HUES6 (cell line): Measurements from ENCODE around the gene USH1C.

ENCODE experiments used
- H3K27ac ChIP-seq: 2 replicates; pipeline ENCODE4 v1.7.0; 2013; ENCODE audit warnings: low read depth, mild to moderate bottlenecking, low read length, inconsistent platforms
- H3K27me3 ChIP-seq: 2 replicates; pipeline ENCODE4 v1.6.1; 2013; ENCODE audit warnings: low read length; ENCODE audit not compliant: control insufficient read depth, insufficient read depth
- H3K36me3 ChIP-seq: 2 replicates; pipeline ENCODE4 v1.6.1; 2013; ENCODE audit warnings: low read length; ENCODE audit not compliant: control insufficient read depth, insufficient read depth
- H3K4me1 ChIP-seq: 2 replicates; pipeline ENCODE4 v1.6.1; 2013; ENCODE audit warnings: low read length; ENCODE audit not compliant: control insufficient read depth, insufficient read depth
- H3K4me3 ChIP-seq: 2 replicates; pipeline ENCODE4 v1.5.1; 2013; ENCODE audit warnings: low read depth, low read length
- H3K9ac ChIP-seq: one replicate; pipeline ENCODE4 v1.6.1; 2013; ENCODE audit warnings: mild to moderate bottlenecking, low read length
- H3K9me3 ChIP-seq: 2 replicates; pipeline ENCODE4 v1.6.1; 2013; ENCODE audit warnings: low read depth, low read length; ENCODE audit not compliant: control insufficient read depth, insufficient read depth

Gene USH1C

DNA sequence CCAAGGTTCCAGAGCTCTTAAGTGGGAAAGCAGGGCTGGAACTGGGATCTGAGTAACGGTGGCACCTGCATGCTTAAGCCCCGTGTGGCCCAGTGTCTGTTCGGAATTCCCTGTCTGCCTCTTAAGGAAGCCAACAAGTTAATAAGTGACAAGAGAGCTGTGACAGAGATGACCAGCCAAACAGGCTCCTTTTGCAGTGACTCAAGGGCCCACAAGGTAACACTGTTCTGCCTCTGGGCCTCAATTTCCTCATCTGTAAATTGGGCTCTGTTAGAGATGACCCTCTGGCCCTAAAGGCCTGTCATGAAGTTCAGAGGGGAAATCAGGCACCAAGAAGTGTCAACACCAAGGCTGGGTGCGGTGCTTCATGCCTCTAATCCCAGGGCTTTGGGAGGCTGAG lies 18.6 kb downstream of the USH1C start:
- H3K4me1 ChIP-seq: no peaks in the 10 kb centered on the region
- no peaks in the 10 kb centered on the region for H3K27me3 ChIP-seq
- no peak overlapping the region for H3K27ac ChIP-seq
- no peaks in the 10 kb centered on the region for H3K36me3 ChIP-seq
- H3K9me3 ChIP-seq: no peaks in the 10 kb centered on the region
- H3K9ac ChIP-seq: no peak overlapping the region
- no peak overlapping the region for H3K4me3 ChIP-seq

DNA sequence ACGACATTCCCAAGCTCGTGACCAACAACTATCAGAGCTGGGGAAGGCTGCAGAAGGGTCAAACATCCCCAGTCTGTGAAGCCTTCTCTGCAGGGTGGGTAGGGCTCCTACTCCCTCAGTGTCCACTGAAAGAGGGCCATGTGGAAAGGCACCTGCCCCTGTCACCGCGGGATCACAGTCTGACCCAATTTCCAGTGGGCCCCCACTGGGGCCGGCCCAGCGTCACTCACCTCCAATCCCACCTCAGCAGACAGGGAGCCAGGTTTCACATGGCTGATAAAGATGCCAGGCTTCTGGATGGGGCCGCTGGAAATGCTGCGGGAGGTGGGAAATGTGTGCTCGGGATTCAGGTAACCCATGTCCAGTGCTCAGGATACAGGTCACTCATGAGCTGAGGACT lies 20.0 kb downstream of the USH1C start:
- Histone ChIP-seq H3K9ac (no peak overlapping the region), H3K4me1 (peaks cover 3% of the 10 kb centered on the region), H3K4me3 (no peak overlapping the region), H3K36me3 (no peaks in the 10 kb centered on the region), H3K9me3 (no peaks in the 10 kb centered on the region), H3K27me3 (no peaks in the 10 kb centered on the region), H3K27ac (no peak overlapping the region)

GRCh38 chr11:17522655-17523054 lies 21.6 kb downstream of the USH1C start:
- no peaks in the 10 kb centered on the region for H3K36me3 ChIP-seq
- peaks cover 7% of the 10 kb centered on the region for H3K4me1 ChIP-seq
- H3K27ac ChIP-seq: no peak overlapping the region
- H3K9me3 ChIP-seq: no peaks in the 10 kb centered on the region
- H3K27me3 ChIP-seq: no peaks in the 10 kb centered on the region
- no peak overlapping the region for H3K9ac ChIP-seq
- H3K4me3 ChIP-seq: no peak overlapping the region

- Histone ChIP-seq H3K4me1 (peaks cover 7% of the 10 kb centered on the region), H3K36me3 (no peaks in the 10 kb centered on the region), H3K27me3 (no peaks in the 10 kb centered on the region), H3K27ac (no peak overlapping the region), H3K4me3 (no peak overlapping the region), H3K9me3 (no peaks in the 10 kb centered on the region), H3K9ac (no peak overlapping the region)
These were observed 22.9 kb downstream of the USH1C start for GRCh38 chr11:17521106-17521900.

- H3K4me1 ChIP-seq: peaks cover 7% of the 10 kb centered on the region
- no peaks in the 10 kb centered on the region for H3K9me3 ChIP-seq
- no peak overlapping the region for H3K4me3 ChIP-seq
- H3K27me3 ChIP-seq: no peaks in the 10 kb centered on the region
- H3K27ac ChIP-seq: no peak overlapping the region
- H3K36me3 ChIP-seq: no peaks in the 10 kb centered on the region
- H3K9ac ChIP-seq: no peak overlapping the region
These were observed 24.9 kb downstream of the USH1C start for GRCh38 chr11:17519061-17519885.

DNA sequence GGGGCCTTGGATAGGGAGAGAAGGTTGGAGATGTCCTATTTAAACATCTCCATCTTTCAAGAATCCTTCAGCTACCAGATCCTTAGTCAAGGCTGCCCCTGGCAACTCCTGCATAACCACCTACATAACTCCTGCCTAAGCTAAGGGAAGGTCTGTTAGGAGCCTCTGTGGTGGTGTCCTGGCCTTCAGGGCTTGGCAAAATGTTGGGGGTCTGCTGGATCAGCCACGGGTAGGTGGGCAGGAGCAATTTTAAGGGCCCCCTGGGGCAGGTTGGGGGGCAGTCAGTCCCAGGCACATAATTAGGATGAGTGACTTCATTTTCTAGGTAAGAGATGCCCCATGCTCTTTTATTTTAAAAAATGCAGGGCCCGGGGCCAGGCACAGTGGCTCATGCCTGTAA lies 25.9 kb downstream of the USH1C start:
- Histone ChIP-seq H3K4me1 (peaks cover 7% of the 10 kb centered on the region), H3K27me3 (no peaks in the 10 kb centered on the region), H3K27ac (no peak overlapping the region), H3K9me3 (no peaks in the 10 kb centered on the region), H3K9ac (no peak overlapping the region), H3K4me3 (no peak overlapping the region), H3K36me3 (no peaks in the 10 kb centered on the region)

DNA sequence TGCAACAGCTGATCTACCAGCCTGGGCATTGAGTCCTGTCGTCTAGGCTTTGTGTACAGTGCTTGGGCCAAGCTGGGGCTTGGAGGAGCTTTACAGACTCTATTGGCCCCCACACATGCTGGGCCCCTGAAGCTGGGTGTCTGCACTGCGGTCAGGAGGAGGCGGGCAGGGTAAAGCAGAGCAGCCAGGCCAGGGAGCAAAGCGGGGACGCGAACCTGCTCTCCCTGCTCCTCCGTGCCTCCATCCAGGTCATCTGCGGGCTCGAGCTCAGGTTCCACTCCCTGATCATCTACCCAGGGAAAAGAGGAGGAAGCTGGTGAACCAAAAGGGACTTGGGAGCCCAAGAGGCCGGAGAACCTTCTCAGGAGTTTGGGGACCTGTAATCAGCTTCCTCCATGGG lies 27.0 kb downstream of the USH1C start:
- no peak overlapping the region for H3K4me3 ChIP-seq
- H3K27me3 ChIP-seq: no peaks in the 10 kb centered on the region; the same call in 1 of the 2 replicates
- H3K27ac ChIP-seq: no peak overlapping the region
- no peak overlapping the region for H3K9ac ChIP-seq
- H3K36me3 ChIP-seq: no peaks in the 10 kb centered on the region
- no peaks in the 10 kb centered on the region for H3K9me3 ChIP-seq
- peaks cover 7% of the 10 kb centered on the region for H3K4me1 ChIP-seq

GRCh38 chr11:17516551-17517150 lies 27.6 kb downstream of the USH1C start:
- Histone ChIP-seq H3K4me1 (peaks cover 7% of the 10 kb centered on the region), H3K27me3 (no peaks in the 10 kb centered on the region; the same call in 1 of the 2 replicates), H3K36me3 (no peaks in the 10 kb centered on the region), H3K9me3 (no peaks in the 10 kb centered on the region), H3K27ac (no peak overlapping the region), H3K4me3 (no peak overlapping the region), H3K9ac (no peak overlapping the region)

DNA sequence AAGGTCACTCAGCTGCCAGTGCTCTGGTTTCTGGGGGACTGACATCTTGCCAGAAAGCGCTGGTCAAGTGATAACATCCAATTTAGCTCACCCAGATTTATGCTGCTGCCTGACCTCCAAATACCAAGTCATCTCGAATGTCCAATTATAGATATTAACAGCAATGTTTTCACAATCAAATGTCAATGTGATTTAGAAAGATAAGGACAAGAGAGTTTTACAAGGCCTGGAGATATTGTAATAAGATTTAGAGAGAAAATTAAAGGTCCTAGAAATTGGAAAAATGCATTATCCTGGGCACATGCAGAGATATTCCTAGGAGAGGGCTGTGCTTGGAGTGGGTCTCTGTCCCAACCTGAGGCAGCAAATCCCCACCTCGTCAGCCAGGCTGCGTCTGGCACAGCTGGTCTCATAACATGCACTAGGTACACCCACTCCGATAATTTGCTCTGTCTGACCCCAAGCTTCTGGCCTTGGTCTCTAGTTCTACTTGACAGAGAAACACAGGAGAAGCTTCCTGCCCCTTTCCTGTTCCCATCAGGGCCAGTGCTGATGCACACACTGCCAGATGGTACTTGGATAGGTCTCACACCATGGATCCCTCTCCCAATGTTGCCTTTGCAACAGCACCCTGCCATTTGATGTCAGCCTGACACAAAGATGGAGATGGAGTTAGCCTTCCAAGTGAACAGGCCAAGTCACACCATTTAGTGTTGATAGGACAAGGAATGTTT lies 28.6 kb downstream of the USH1C start:
- no peak overlapping the region for H3K9ac ChIP-seq
- no peaks in the 10 kb centered on the region; the same call in 1 of the 2 replicates for H3K27me3 ChIP-seq
- peaks cover 7% of the 10 kb centered on the region for H3K4me1 ChIP-seq
- H3K9me3 ChIP-seq: no peaks in the 10 kb centered on the region
- H3K27ac ChIP-seq: no peak overlapping the region
- H3K36me3 ChIP-seq: no peaks in the 10 kb centered on the region
- H3K4me3 ChIP-seq: no peak overlapping the region

GRCh38 chr11:17514476-17514875 lies 29.7 kb downstream of the USH1C start:
- Histone ChIP-seq H3K9ac (no peak overlapping the region), H3K9me3 (no peaks in the 10 kb centered on the region), H3K27ac (no peak overlapping the region), H3K36me3 (no peaks in the 10 kb centered on the region), H3K4me1 (peaks cover 5% of the 10 kb centered on the region), H3K27me3 (no peaks in the 10 kb centered on the region; the same call in 1 of the 2 replicates), H3K4me3 (no peak overlapping the region)
